Tibial nerve (tissue), 4 donors: ENCODE results near the gene CBARP.

ENCODE experiments used
- EP300 ChIP-seq, 2 donors: sonication (generic); formaldehyde crosslinking; IDR thresholded peaks; one replicate each; pipeline ENCODE4 v1.6.1; 2017; ENCODE audit warnings: antibody characterized with exemption in 2 of 2, mild to moderate bottlenecking in 1 of 2
- POLR2A ChIP-seq, 2 donors: fragments of 450-650 bp; IDR thresholded peaks; one replicate each; pipeline ENCODE4 v1.6.1; 2017; ENCODE audit warnings: antibody characterized with exemption in 2 of 2, mild to moderate bottlenecking in 2 of 2, moderate library complexity in 2 of 2
- TF ChIP-seq, protein P1 (sequence below), 5 experiments: fragments of 200-600 bp in 3 of 5; fragments of 450-650 bp in 2 of 5; sonication (generic) in 3 of 5; IDR thresholded peaks; one replicate each; pipeline ENCODE4 v1.5.1; 2016 to 2019; ENCODE audit warnings: antibody characterized with exemption in 5 of 5, mild to moderate bottlenecking in 3 of 5, moderate library complexity in 2 of 5

- TF ChIP-seq POLR2A (IDR thresholded peaks at IDR 0.05) (no peak), EP300 (IDR thresholded peaks at IDR 0.05) (no peak)
- TF ChIP-seq, protein P1, sequence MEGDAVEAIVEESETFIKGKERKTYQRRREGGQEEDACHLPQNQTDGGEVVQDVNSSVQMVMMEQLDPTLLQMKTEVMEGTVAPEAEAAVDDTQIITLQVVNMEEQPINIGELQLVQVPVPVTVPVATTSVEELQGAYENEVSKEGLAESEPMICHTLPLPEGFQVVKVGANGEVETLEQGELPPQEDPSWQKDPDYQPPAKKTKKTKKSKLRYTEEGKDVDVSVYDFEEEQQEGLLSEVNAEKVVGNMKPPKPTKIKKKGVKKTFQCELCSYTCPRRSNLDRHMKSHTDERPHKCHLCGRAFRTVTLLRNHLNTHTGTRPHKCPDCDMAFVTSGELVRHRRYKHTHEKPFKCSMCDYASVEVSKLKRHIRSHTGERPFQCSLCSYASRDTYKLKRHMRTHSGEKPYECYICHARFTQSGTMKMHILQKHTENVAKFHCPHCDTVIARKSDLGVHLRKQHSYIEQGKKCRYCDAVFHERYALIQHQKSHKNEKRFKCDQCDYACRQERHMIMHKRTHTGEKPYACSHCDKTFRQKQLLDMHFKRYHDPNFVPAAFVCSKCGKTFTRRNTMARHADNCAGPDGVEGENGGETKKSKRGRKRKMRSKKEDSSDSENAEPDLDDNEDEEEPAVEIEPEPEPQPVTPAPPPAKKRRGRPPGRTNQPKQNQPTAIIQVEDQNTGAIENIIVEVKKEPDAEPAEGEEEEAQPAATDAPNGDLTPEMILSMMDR (IDR thresholded peaks at IDR 0.05): no peak
Measured at GRCh38 chr19:1286487-1287353, 48.9 kb upstream of the CBARP start.
